ENCODE data around the gene IGHMBP2.
"Not testable (repeated sequence)": the region's sequence is repeated elsewhere in the genome, so short reads cannot be mapped to it uniquely, and the experiment has no call there.

The IGHMBP2 gene

GRCh38 chr11:68965901-68966853, 62.5 kb downstream of the IGHMBP2 start:
- no peak for DNase-seq

- DNase-seq: no peak
Observed at GRCh38 chr11:68966894-68967780, 63.4 kb downstream of the IGHMBP2 start.

- DNase-seq: no peak
Observed at GRCh38 chr11:68968306-68969250, 64.9 kb downstream of the IGHMBP2 start.

GRCh38 chr11:68969386-68969785, 65.7 kb downstream of the IGHMBP2 start:
- DNase-seq: no peak

GRCh38 chr11:68970921-68971636, 67.4 kb downstream of the IGHMBP2 start:
- no peak for DNase-seq

GRCh38 chr11:68973219-68973618, 69.5 kb downstream of the IGHMBP2 start:
- no peak for DNase-seq

- DNase-seq: not testable (repeated sequence)
Observed at GRCh38 chr11:68973706-68974105, 70.0 kb downstream of the IGHMBP2 start.

GRCh38 chr11:68974421-68975194, 70.9 kb downstream of the IGHMBP2 start:
- DNase-seq: no peak

- no peak for DNase-seq
Observed at GRCh38 chr11:68976095-68976494, 72.4 kb downstream of the IGHMBP2 start.

- no peak for DNase-seq
Observed at GRCh38 chr11:68976563-68976962, 72.9 kb downstream of the IGHMBP2 start.

GRCh38 chr11:68977781-68978625, 74.3 kb downstream of the IGHMBP2 start:
- DNase-seq: no peak

GRCh38 chr11:68978626-68978930, 74.9 kb downstream of the IGHMBP2 start:
- DNase-seq: no peak

- DNase-seq: no peak
Observed at GRCh38 chr11:68978931-68979594, 75.4 kb downstream of the IGHMBP2 start.

GRCh38 chr11:68979931-68980775, 76.5 kb downstream of the IGHMBP2 start:
- no peak for DNase-seq

GRCh38 chr11:68980776-68981065, 77.0 kb downstream of the IGHMBP2 start, which contains the start of gene MRGPRD:
Gene MRGPRD, minus strand, starts transcription at chr11:68980986. Its CDS starts 0 bp downstream, at chr11:68980986.
- no peak for DNase-seq

GRCh38 chr11:68982134-68982533, 78.4 kb downstream of the IGHMBP2 start:
- DNase-seq: no peak

GRCh38 chr11:68983801-68984200, 80.1 kb downstream of the IGHMBP2 start:
- DNase-seq: no peak

GRCh38 chr11:68987211-68987610, 83.5 kb downstream of the IGHMBP2 start:
- no peak for DNase-seq

GRCh38 chr11:68988491-68988890, 84.8 kb downstream of the IGHMBP2 start:
- no peak for DNase-seq

All from NCI-H187 treated with DMSO at 0.1 percent for 48 hours (cell line).